D721Med (cell line): Measurements from ENCODE around the gene GHR.

Experiments
- DNase-seq: peaks from one replicate; pipeline ENCODE4 v3.0.0; 2011; ENCODE audit warnings: low spot score; ENCODE audit not compliant: insufficient read length
- FAIRE-seq: peaks from 2 replicates; lab custom pipeline; 2011; peaks lifted over from hg19 to GRCh38; lab: Jason Lieb, UNC
- CTCF ChIP-seq: IDR thresholded peaks from 2 replicates; pipeline ENCODE4 v1.5.1; 2012; ENCODE audit warnings: mild to moderate bottlenecking, control low read depth; ENCODE audit not compliant: insufficient read depth; ENCODE audit errors: missing control alignments

Gene GHR

GRCh38 chr5:42521406-42521805, 98.2 kb downstream of the GHR start:
- TF ChIP-seq CTCF, result no peak
- FAIRE-seq, result no peak
- no peak for DNase-seq

GRCh38 chr5:42522783-42523182, 99.5 kb downstream of the GHR start:
- FAIRE-seq (no peak), DNase-seq (no peak)
- TF ChIP-seq CTCF, result no peak

- FAIRE-seq (no peak), DNase-seq (no peak)
- TF ChIP-seq CTCF, result no peak
Observed at GRCh38 chr5:42526179-42526578, 102.9 kb downstream of the GHR start.

- DNase-seq (no peak), FAIRE-seq (no peak)
- no peak for TF ChIP-seq CTCF
Observed at GRCh38 chr5:42531611-42532010, 108.4 kb downstream of the GHR start.

GRCh38 chr5:42542106-42542505, 118.9 kb downstream of the GHR start:
- DNase-seq (no peak), FAIRE-seq (no peak)
- no peak for TF ChIP-seq CTCF

- TF ChIP-seq CTCF, result no peak
- no peak for DNase-seq
- no peak for FAIRE-seq
Observed at GRCh38 chr5:42543774-42544173, 120.5 kb downstream of the GHR start.

GRCh38 chr5:42545038-42545437, 121.8 kb downstream of the GHR start:
- no peak for FAIRE-seq
- no peak for DNase-seq
- TF ChIP-seq CTCF, result no peak
